Endothelial cell of umbilical vein (primary cell): ENCODE measurements around the gene FBXL14. TPM values are rescaled to one million over a fixed set of nuclear protein-coding genes. Genes with fewer than 3 reads are reported as not detected.

ENCODE experiments used
- BruUV-seq: library from RNA; stranded (reverse); fragments of 400-500 nt; replicated peaks from 2 replicates; lab custom pipeline; 2021; lab: Mats Ljungman, UMichigan
- CTCF ChIA-PET: fragments of 300-600, 350-600 bp; sonication (Branson Sonifier 250); formaldehyde crosslinking; loops from one replicate; lab custom pipeline; 2021; ENCODE audit warnings: antibody characterized with exemption, inconsistent platforms; lab: Charles Lee
- POLR2A ChIA-PET: fragments of 300-600, 350-600 bp; sonication (Branson Sonifier 250); formaldehyde crosslinking; loops from one replicate; lab custom pipeline; 2021; ENCODE audit warnings: antibody characterized with exemption, inconsistent platforms; lab: Charles Lee
- DNase-seq: peaks from one replicate; pipeline ENCODE4 v3.0.0-alpha.2; 2011; ENCODE audit warnings: low read depth, low spot score
- FAIRE-seq: peaks from 2 replicates; lab custom pipeline; 2011; peaks lifted over from hg19 to GRCh38; lab: Jason Lieb, UNC
- H2AFZ ChIP-seq: 2 replicates; pipeline ENCODE4 v1.6.0; 2012; ENCODE audit warnings: low read depth, low read length, control low read depth, inconsistent platforms
- H3K27ac ChIP-seq: 2 replicates; pipeline ENCODE4 v1.5.1; 2011; ENCODE audit warnings: low read depth, mild to moderate bottlenecking, control low read depth, low read length, moderate library complexity; ENCODE audit not compliant: insufficient read depth
- H3K27me3 ChIP-seq, 2 experiments: 2 replicates each; pipeline versions ENCODE4 v1.6.0 to v1.6.1; 2011; ENCODE audit warnings: low read length in 2 of 2, mixed read lengths in 1 of 2; ENCODE audit not compliant: control insufficient read depth in 2 of 2, insufficient read depth in 2 of 2
- H3K36me3 ChIP-seq, 2 experiments: 2 replicates in 1 of 2; 3 replicates in 1 of 2; pipeline ENCODE4 v1.5.1; 2011; ENCODE audit warnings: low read length in 2 of 2, mild to moderate bottlenecking in 1 of 2, moderate library complexity in 1 of 2; ENCODE audit not compliant: control insufficient read depth in 2 of 2, insufficient read depth in 2 of 2; ENCODE audit errors: extremely low read depth in 1 of 2
- H3K4me1 ChIP-seq: 3 replicates; pipeline ENCODE4 v1.5.1; 2011; ENCODE audit warnings: mild to moderate bottlenecking, low read length; ENCODE audit not compliant: control insufficient read depth, insufficient read depth; ENCODE audit errors: extremely low read depth
- H3K4me2 ChIP-seq: 2 replicates; pipeline ENCODE4 v1.6.1; 2011; ENCODE audit warnings: low read length, control low read depth, mixed read lengths; ENCODE audit not compliant: insufficient read depth
- H3K4me3 ChIP-seq, 3 experiments: fragments of 200-600 bp in 1 of 3; sonication (generic), shearing (Covaris generic) in 1 of 3; replicated peaks in 1 of 3; 2 replicates each; pipeline ENCODE4 v1.5.1; 2011 to 2016; ENCODE audit warnings: control low read depth in 3 of 3, low read length in 3 of 3, mild to moderate bottlenecking in 2 of 3, inconsistent platforms in 1 of 3, low read depth in 1 of 3, moderate library complexity in 1 of 3; ENCODE audit not compliant: insufficient read depth in 1 of 3
- H3K79me2 ChIP-seq: 2 replicates; pipeline ENCODE4 v1.6.0; 2012; ENCODE audit warnings: low read length, inconsistent platforms; ENCODE audit not compliant: control insufficient read depth, insufficient read depth
- H3K9ac ChIP-seq: replicated peaks from 2 replicates; pipeline ENCODE3; 2011; ENCODE audit warnings: low read length, control low read depth; ENCODE audit not compliant: insufficient read depth; ENCODE audit errors: extremely low read depth
- H3K9me1 ChIP-seq: replicated peaks from 3 replicates; pipeline ENCODE4 v1.6.0; 2011; ENCODE audit warnings: mild to moderate bottlenecking, low read length; ENCODE audit not compliant: control insufficient read depth, insufficient read depth; ENCODE audit errors: extremely low read depth
- H3K9me3 ChIP-seq: replicated peaks from 2 replicates; pipeline ENCODE4 v1.5.1; 2012; ENCODE audit warnings: low read length, inconsistent platforms; ENCODE audit not compliant: control insufficient read depth, insufficient read depth
- H4K20me1 ChIP-seq: replicated peaks from 2 replicates; pipeline ENCODE3; 2011; ENCODE audit warnings: mild to moderate bottlenecking, low read length; ENCODE audit not compliant: control insufficient read depth, insufficient read depth; ENCODE audit errors: extremely low read depth
- CTCF ChIP-seq, 2 donors: IDR thresholded peaks; 1 replicate in 1 of 2; 2 replicates in 1 of 2; pipeline ENCODE4 v1.5.1; 2011; ENCODE audit warnings: low read length in 2 of 2, mild to moderate bottlenecking in 2 of 2, moderate library complexity in 2 of 2, control low read depth in 1 of 2, inconsistent platforms in 1 of 2, low read depth in 1 of 2; ENCODE audit not compliant: insufficient read depth in 1 of 2; ENCODE audit errors: extremely low read depth in 1 of 2
- EZH2 ChIP-seq: IDR thresholded peaks from 2 replicates; pipeline ENCODE4 v1.6.1; 2012; ENCODE audit warnings: borderline replicate concordance, low read depth, mild to moderate bottlenecking, moderate library complexity, low read length, inconsistent platforms; ENCODE audit not compliant: severe bottlenecking
- MYC ChIP-seq: IDR thresholded peaks from one replicate; pipeline ENCODE4 v1.6.1; 2011; ENCODE audit warnings: mild to moderate bottlenecking, low read depth, low read length
- POLR2AphosphoS5 ChIP-seq: IDR thresholded peaks from 2 replicates; pipeline ENCODE4 v1.6.1; 2012; ENCODE audit warnings: low read depth, mild to moderate bottlenecking, control low read depth, low read length, moderate library complexity; ENCODE audit not compliant: insufficient read depth
- dilution Hi-C: fragments of 300-500 bp; cut with MboI; formaldehyde crosslinking; loops from one replicate; pipeline ENCODE4 v1.15.0; 2019; ENCODE audit warnings: low sequenced_read_pairs; ENCODE audit not compliant: extremely low pct_ligation_motif_present
- intact Hi-C: fragments of 100-400 bp; cut with micrococcal nuclease; formaldehyde crosslinking; loops from one replicate; pipeline ENCODE4 v1.10.0; 2022
- polyA plus RNA-seq, 4 experiments: library from polyadenylated mRNA; depleted of rRNA in 3 of 4; stranded (reverse) in 3 of 4; unstranded in 1 of 4; fragments of >200 nt; gene quantifications; 2 replicates each; pipeline versions ENCODE4 v1.2.1 to v1.2.3, GENCODE V29; 2011 to 2012; ENCODE audit warnings: missing spikeins in 1 of 4
- total RNA-seq: library from RNA; stranded (reverse); gene quantifications from 2 replicates; pipeline ENCODE4 v1.2.3, GENCODE V29; 2021
- TF ChIP-seq, protein P1 (sequence below): IDR thresholded peaks from 2 replicates; pipeline ENCODE4 v1.6.1; 2011; ENCODE audit not compliant: insufficient read depth, insufficient read length

The FBXL14 gene
- total and polyA plus RNA-seq, 2 donors (not counting 3 experiments of a cell fraction or from before 2014, with no cell fraction given), result 11.3 to 15.7 TPM

GRCh38 chr12:1574865-1575259 is 19.5 kb downstream of the FBXL14 start:
- DNase-seq, result no peak
- Histone ChIP-seq H2AFZ (no peak overlapping the region), H3K9me3 (no peaks in the 10 kb centered on the region), H3K4me1 (peaks cover 4% of the 10 kb centered on the region), H3K4me3 (no peak overlapping the region), H3K4me2 (no peak overlapping the region), H4K20me1 (no peaks in the 10 kb centered on the region), H3K27ac (no peak overlapping the region), H3K27me3 (peaks cover 14 to 27% of the 10 kb centered on the region in 2 experiments), H3K9me1 (no peaks in the 10 kb centered on the region), H3K36me3 (no peaks in the 10 kb centered on the region), H3K79me2 (no peaks in the 10 kb centered on the region), H3K9ac (no peak overlapping the region)
- ChIA-PET CTCF (interaction anchor here (0.6 to 12.7 kb wide), 7 partner anchors 9 to 498 kb away, joined by 3 to 469 read pairs (median 4); partner anchors contain the start of gene FBXL14), POLR2A (no interaction called here)
- no TSS peak for BruUV-seq
- dilution Hi-C loops, result loop anchor here (25.0 kb wide), 1 partner anchor 463 kb away; no protein-coding TSS in a partner anchor
- intact Hi-C loops, result no loop called here
- FAIRE-seq, result no peak
- TF ChIP-seq EZH2 (no peak), POLR2AphosphoS5 (no peak), CTCF (IDR thresholded peaks at IDR 0.05; ENCODE audit: extremely low read depth in 1 of 2, insufficient read depth in 1 of 2, low read depth in 1 of 2, low read length in 2 of 2) (no peak), MYC (no peak)
- TF ChIP-seq, protein P1, sequence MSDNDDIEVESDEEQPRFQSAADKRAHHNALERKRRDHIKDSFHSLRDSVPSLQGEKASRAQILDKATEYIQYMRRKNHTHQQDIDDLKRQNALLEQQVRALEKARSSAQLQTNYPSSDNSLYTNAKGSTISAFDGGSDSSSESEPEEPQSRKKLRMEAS, result no peak
